GM18517 (cell line): ENCODE measurements around the gene MRPL54.

Experiments used
- ATAC-seq: cut with Tn5 transposase; IDR thresholded peaks from one replicate; pipeline ENCODE4 v1.9.1; 2021; ENCODE audit warnings: mild to moderate bottlenecking, moderate library complexity; ENCODE audit not compliant: unreplicated experiment

Gene MRPL54

GRCh38 chr19:3762501-3763459, at the start of gene MRPL54:
Gene MRPL54, plus strand, starts transcription at chr19:3762682. Its CDS starts 19 bp downstream, at chr19:3762701.
- peak; percentile 85 for ATAC-seq

GRCh38 chr19:3716147-3716668, 46.3 kb upstream of the MRPL54 start:
- no peak for ATAC-seq

- no peak for ATAC-seq
Observed at GRCh38 chr19:3719868-3720267, 42.6 kb upstream of the MRPL54 start.

- no peak for ATAC-seq
Observed at GRCh38 chr19:3720349-3720917, 42.0 kb upstream of the MRPL54 start.

- ATAC-seq, result no peak
Observed at GRCh38 chr19:3721131-3721886, 41.2 kb upstream of the MRPL54 start.

- ATAC-seq, result no peak
Observed at GRCh38 chr19:3721887-3722442, 40.5 kb upstream of the MRPL54 start.

- ATAC-seq, result no peak
Observed at GRCh38 chr19:3722443-3723109, 39.9 kb upstream of the MRPL54 start.

GRCh38 chr19:3723110-3723488, 39.4 kb upstream of the MRPL54 start:
- ATAC-seq, result no peak

GRCh38 chr19:3723883-3724282, 38.6 kb upstream of the MRPL54 start:
- no peak for ATAC-seq

- no peak for ATAC-seq
Observed at GRCh38 chr19:3725121-3725520, 37.4 kb upstream of the MRPL54 start.

GRCh38 chr19:3725640-3726310, 36.7 kb upstream of the MRPL54 start:
- ATAC-seq, result no peak

- ATAC-seq, result no peak
Observed at GRCh38 chr19:3730457-3730958, 32.0 kb upstream of the MRPL54 start.

- ATAC-seq, result no peak
Observed at GRCh38 chr19:3732108-3732507, 30.4 kb upstream of the MRPL54 start.

- no peak for ATAC-seq
Observed at GRCh38 chr19:3733549-3734309, 28.8 kb upstream of the MRPL54 start.

- no peak for ATAC-seq
Observed at GRCh38 chr19:3734310-3734600, 28.2 kb upstream of the MRPL54 start.

GRCh38 chr19:3736106-3736724, 26.3 kb upstream of the MRPL54 start:
- no peak for ATAC-seq

- no peak for ATAC-seq
Observed at GRCh38 chr19:3737487-3738205, 24.8 kb upstream of the MRPL54 start.
